ENCODE data around the gene SSMEM1.

SSMEM1 gene

DNA sequence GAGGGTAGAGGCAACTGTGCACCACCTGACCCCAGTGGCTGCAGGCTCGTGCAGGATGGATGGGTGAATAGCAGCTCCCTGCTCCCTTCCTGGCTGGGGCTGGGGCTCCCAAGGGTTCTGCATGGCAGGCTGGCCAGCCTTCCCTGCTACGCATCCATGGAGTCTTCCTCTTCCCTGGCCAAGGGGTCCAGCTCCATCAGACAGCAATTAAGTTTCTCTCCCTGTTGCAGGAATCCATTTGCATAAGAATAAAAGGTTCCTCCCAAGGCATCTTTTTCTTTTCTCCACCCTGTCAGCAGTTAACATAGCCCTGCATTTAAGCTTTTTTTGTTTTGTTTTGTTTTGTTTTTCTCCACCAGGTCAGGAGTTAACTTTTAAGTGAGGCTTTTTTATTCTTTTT lies 49.0 kb downstream of the SSMEM1 start:
- no peak for DNase-seq

DNA sequence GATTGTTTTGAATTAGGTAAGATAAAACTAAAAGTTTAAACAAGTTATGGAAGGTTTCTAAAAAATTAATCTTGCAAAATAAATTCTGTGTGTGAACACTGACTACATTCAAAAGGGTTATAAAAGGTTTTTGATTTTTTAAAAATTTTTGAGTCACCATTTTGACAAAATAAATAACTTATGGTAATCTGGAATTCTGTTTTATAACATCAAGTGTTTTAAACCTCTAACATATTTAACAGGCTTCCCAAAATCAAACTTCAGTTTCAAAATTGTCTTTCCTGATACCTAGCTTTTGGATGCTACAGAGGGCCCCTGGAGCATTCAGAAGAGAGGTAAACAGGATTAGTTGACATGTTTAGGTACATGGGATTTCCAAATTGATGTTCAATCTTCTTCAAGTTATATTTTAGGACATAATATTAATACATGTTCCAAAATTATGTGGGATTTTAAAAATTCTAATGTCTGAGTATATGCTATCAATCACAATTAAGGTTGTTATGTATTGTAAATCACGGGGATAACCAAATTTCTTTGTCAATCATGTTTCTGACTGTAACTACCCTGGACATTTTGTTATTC lies 50.9 kb downstream of the SSMEM1 start:
- DNase-seq: no peak

DNA sequence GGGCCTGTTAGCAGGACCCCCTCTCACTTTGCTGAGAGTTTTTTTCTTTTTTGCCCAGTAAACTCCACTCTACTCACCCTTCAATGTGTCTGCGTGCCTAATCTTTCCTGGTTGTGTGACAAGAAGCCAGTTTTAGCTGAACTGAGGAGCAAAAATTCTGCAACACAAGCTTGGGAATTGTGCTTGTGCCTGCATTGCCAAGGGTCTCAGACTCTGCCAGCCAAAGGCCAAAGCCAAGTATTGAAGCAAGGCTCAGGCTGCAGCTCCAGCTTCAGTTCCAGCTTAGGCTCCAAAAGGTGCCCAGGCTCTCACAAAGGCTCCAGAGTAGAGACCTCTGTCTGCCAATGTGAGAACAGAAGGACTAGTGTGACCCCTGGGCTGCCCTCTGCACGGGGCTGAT lies 54.8 kb downstream of the SSMEM1 start:
- DNase-seq: no peak

DNA sequence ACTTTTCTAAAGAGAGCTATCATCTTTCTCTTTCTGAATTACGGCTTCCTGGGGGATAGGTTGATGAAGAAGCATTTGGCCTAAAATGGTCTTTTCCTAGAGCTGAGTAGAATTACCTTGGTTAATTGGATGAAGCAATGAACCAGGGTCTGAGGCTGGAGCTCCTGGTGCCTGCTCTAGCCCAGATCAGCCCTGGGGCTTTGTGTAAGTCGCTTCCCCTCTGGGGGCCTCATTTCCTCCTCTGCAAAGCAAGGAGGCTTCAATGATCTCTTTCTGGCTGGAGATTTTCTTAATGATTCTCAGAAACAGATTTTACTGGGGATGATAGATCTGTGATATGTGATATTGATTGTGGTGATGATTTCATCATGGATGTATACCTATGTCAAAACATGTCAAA lies 55.5 kb downstream of the SSMEM1 start:
- no peak for DNase-seq
